ENCODE measurements around the gene SRSF8. TPM values are rescaled to one million over a fixed set of nuclear protein-coding genes. Genes with fewer than 3 reads are reported as not detected.

SRSF8 gene
- polyA plus RNA-seq, 1 donor from 2014 or later: 74.4 TPM

DNA sequence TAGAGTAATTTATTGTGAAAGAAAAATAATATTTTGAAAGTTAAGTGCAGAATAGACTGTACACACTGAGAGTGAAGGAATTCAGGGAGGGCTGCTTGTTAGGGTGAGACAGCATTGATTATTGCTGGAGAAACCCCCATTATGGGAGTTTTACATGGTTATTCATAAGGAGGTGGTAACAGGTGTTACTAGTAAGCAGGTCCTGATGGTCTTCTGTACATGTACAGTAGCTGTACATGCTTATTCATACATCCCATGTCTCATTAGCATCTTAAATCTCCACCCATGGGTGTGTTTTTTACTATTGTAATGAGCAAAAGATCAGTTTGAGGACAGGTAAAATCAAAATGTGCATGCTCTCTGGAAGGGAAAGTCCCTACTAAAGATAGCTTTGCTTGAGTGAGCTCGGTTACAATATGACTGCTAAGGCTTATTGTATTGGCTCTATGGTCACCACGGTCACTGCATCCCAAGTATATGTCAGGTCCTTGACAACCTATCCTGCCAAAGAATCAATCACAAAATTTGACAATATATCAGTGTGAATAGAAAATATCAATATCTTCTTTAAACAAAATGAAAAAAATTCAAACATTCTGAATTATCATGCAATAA is 11.3 kb upstream of the SRSF8 start:
- Mint-ChIP-seq H3K4me3 (no peak overlapping the region), H3K27me3 (peaks cover 11% of the 10 kb centered on the region), H3K36me3 (no peaks in the 10 kb centered on the region), H3K27ac (no peak overlapping the region), H3K9me3 (no peaks in the 10 kb centered on the region), H3K4me1 (peaks cover 0 to 11% (median 7%) of the 10 kb centered on the region in 3 donors)

DNA sequence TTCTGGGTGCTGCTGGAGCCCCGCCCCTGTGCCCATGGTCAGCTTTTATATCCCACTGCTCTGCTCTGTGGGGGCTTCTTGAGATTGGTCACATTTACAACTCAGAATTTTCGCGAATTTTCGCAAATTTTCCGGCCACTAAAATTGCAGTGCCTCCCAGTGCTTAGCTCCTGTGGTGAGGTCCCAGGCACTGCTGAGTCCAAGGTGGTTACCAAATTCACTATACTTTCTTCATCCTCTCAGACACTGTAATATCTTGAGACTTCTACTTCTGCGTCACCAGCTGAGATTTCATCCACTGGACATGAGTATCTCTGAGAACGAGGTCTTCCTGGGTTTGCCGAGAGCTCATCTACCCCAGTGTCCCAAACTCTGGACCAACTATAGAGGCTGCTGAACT is 8.8 kb upstream of the SRSF8 start:
- Mint-ChIP-seq H3K27ac (no peak overlapping the region), H3K4me1 (peaks cover 0 to 11% (median 7%) of the 10 kb centered on the region in 3 donors), H3K36me3 (no peaks in the 10 kb centered on the region), H3K9me3 (no peaks in the 10 kb centered on the region), H3K27me3 (peaks cover 6% of the 10 kb centered on the region), H3K4me3 (no peak overlapping the region)

DNA sequence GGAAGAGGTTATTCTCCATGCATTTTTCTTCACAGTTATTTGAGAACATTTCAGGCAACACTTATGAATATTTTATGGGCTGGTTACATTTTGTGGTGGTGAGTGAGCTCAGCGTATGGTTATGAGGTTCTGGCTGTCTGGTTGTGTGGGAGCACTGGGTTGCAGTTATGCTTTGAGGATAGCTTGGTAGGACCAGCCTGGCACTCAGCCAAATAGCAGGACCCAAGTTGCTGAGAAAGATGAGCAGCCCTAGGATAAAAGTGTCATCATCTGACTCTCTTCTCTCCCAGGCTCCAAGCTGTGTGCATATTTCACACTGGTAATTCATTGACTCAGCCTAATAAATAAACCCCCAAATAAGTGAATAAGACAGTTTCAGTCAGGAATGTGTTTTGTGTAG is 8.1 kb upstream of the SRSF8 start:
- Mint-ChIP-seq H3K9me3 (no peaks in the 10 kb centered on the region), H3K4me1 (peaks cover 0 to 11% (median 7%) of the 10 kb centered on the region in 3 donors), H3K27me3 (peaks cover 4% of the 10 kb centered on the region), H3K4me3 (no peak overlapping the region), H3K36me3 (no peaks in the 10 kb centered on the region), H3K27ac (no peak overlapping the region)

DNA sequence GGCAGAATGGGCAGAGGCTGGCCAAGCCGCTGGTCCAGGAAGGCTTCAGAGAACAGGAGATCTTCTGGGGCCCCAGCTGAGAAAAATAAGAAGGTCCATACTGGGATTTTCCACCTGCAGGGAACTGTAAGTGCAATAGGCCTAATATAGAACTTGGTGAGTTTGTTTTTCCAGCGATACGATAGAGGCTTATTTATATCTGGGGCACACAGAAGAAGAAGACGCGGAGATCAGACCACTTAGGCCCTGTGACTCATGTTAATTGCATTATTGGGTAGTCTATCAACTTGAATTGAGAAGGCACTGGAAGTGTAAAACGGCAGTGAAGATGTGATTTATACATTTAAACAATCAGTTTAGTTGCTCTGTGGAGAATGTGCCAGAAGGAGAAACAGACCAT is 7.7 kb upstream of the SRSF8 start:
- H3K36me3 Mint-ChIP-seq: no peaks in the 10 kb centered on the region
- H3K4me1 Mint-ChIP-seq: peaks cover 0 to 11% (median 7%) of the 10 kb centered on the region in 3 donors
- peak overlapping the region in 1 of 3 donors; percentile 51 for H3K27ac Mint-ChIP-seq
- H3K9me3 Mint-ChIP-seq: no peaks in the 10 kb centered on the region
- peaks cover 4% of the 10 kb centered on the region for H3K27me3 Mint-ChIP-seq
- H3K4me3 Mint-ChIP-seq: no peak overlapping the region

DNA sequence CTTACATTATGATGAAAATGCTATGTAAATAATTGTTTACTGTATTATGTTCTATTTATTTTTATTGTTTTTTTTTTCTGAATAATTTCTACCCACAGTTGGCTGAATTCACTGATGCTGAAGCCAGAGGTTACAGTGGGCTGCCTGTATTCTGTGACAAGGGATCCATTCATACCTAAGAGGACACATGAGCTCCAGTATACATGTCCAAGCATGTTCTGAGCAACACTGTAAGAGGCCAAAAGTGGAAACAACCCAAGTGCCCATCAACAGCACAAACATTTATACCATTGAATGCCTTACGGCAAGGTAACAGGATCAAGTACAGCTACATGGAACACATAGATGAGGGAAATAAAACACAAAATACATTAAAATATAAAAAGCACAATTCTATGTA is 1.4 kb upstream of the SRSF8 start:
- peaks cover 10 to 15% (median 13%) of the 10 kb centered on the region in 3 donors for H3K4me1 Mint-ChIP-seq
- peaks cover 1% of the 10 kb centered on the region for H3K27me3 Mint-ChIP-seq
- no peaks in the 10 kb centered on the region for H3K9me3 Mint-ChIP-seq
- no peak overlapping the region for H3K4me3 Mint-ChIP-seq
- no peak overlapping the region for H3K27ac Mint-ChIP-seq
- H3K36me3 Mint-ChIP-seq: peaks cover 1% of the 10 kb centered on the region

DNA sequence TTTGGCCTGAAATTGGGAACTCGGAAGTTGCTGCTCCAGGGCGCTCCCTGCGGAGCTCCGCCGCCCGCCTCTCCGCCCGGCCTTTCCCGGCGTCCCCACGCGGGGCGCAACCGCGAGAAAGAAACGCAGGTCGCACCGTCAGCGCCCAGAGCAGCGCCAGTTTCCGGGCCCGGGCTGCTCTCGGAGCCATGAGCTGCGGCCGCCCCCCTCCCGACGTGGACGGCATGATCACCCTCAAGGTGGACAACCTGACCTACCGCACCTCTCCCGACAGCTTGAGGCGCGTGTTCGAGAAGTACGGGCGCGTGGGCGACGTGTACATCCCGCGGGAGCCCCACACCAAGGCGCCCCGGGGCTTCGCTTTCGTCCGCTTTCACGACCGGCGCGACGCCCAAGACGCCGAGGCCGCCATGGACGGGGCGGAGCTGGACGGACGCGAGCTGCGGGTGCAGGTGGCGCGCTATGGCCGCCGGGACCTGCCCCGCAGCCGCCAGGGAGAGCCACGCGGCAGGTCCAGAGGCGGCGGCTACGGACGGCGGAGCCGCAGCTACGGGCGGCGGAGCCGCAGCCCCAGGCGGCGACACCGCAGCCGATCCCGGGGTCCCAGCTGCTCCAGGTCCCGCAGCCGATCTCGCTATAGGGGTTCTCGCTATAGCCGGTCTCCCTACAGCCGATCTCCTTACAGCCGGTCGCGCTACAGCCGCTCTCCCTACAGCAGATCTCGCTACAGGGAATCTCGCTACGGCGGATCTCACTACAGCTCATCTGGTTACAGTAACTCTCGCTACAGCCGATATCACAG is 521 bp downstream of the SRSF8 start:
- Mint-ChIP-seq H3K4me3 (peak overlapping the region; percentile 100), H3K27me3 (peaks cover 1% of the 10 kb centered on the region), H3K27ac (peak overlapping the region; percentile 88 to 99 (median 94)), H3K9me3 (no peaks in the 10 kb centered on the region), H3K36me3 (peaks cover 1% of the 10 kb centered on the region), H3K4me1 (peaks cover 19 to 24% (median 21%) of the 10 kb centered on the region in 3 donors)

- Mint-ChIP-seq H3K27me3 (no peaks in the 10 kb centered on the region), H3K9me3 (no peaks in the 10 kb centered on the region), H3K4me3 (peak overlapping the region; percentile 100), H3K4me1 (peaks cover 19 to 24% (median 24%) of the 10 kb centered on the region in 3 donors), H3K36me3 (peaks cover 1% of the 10 kb centered on the region), H3K27ac (peak overlapping the region; percentile 88 to 99 (median 94))
Measured at GRCh38 chr11:95067841-95068219, 1.1 kb downstream of the SRSF8 start.

- Mint-ChIP-seq H3K27ac (peak overlapping the region; percentile 88 to 99 (median 94)), H3K4me1 (peaks cover 19 to 28% (median 26%) of the 10 kb centered on the region in 3 donors), H3K36me3 (peaks cover 1% of the 10 kb centered on the region), H3K27me3 (no peaks in the 10 kb centered on the region), H3K4me3 (peak overlapping the region; percentile 100), H3K9me3 (no peaks in the 10 kb centered on the region)
Measured at GRCh38 chr11:95068549-95068948, 1.8 kb downstream of the SRSF8 start.

GRCh38 chr11:95070471-95070870 is 3.8 kb downstream of the SRSF8 start:
- peaks cover 1% of the 10 kb centered on the region for H3K36me3 Mint-ChIP-seq
- peak overlapping the region in 2 of 4 donors; percentile 1 to 14 for H3K4me3 Mint-ChIP-seq
- no peak overlapping the region for H3K27ac Mint-ChIP-seq
- peaks cover 21 to 28% (median 26%) of the 10 kb centered on the region in 3 donors for H3K4me1 Mint-ChIP-seq
- H3K9me3 Mint-ChIP-seq: no peaks in the 10 kb centered on the region
- no peaks in the 10 kb centered on the region for H3K27me3 Mint-ChIP-seq

DNA sequence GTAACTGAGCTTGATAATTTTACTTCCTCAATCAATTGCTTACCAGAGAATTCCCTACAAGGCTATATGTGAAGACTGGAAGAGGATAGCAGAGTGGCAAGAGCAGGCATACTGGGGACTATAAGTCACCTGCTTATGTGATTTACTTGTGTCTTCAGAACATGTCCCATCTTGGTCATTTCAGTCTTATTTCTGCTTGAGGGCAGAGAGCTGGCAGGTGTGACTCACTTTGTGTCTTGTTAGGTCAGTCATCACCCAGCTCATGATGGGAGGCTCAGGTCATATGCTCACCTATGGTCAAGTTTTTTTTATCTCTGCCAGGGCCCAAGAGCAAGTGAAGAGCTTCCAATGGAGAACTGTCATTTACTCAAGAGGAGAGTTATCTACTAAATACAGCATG is 6.2 kb downstream of the SRSF8 start:
- peaks cover 21 to 29% (median 23%) of the 10 kb centered on the region in 3 donors for H3K4me1 Mint-ChIP-seq
- H3K9me3 Mint-ChIP-seq: no peaks in the 10 kb centered on the region
- H3K27me3 Mint-ChIP-seq: no peaks in the 10 kb centered on the region
- no peak overlapping the region for H3K4me3 Mint-ChIP-seq
- H3K36me3 Mint-ChIP-seq: peaks cover 1% of the 10 kb centered on the region
- no peak overlapping the region for H3K27ac Mint-ChIP-seq

- Mint-ChIP-seq H3K27ac (no peak overlapping the region), H3K36me3 (no peaks in the 10 kb centered on the region), H3K9me3 (no peaks in the 10 kb centered on the region), H3K4me3 (peak overlapping the region in 1 of 4 donors; percentile 27), H3K4me1 (peaks cover 15 to 18% (median 16%) of the 10 kb centered on the region in 3 donors), H3K27me3 (peaks cover 2% of the 10 kb centered on the region)
Measured at GRCh38 chr11:95074792-95075563, 8.3 kb downstream of the SRSF8 start.

GRCh38 chr11:95076416-95076815 is 9.7 kb downstream of the SRSF8 start:
- no peak overlapping the region for H3K27ac Mint-ChIP-seq
- peaks cover 7 to 12% (median 9%) of the 10 kb centered on the region in 3 donors for H3K4me1 Mint-ChIP-seq
- H3K27me3 Mint-ChIP-seq: peaks cover 2% of the 10 kb centered on the region
- H3K4me3 Mint-ChIP-seq: no peak overlapping the region
- H3K9me3 Mint-ChIP-seq: no peaks in the 10 kb centered on the region
- no peaks in the 10 kb centered on the region for H3K36me3 Mint-ChIP-seq

DNA sequence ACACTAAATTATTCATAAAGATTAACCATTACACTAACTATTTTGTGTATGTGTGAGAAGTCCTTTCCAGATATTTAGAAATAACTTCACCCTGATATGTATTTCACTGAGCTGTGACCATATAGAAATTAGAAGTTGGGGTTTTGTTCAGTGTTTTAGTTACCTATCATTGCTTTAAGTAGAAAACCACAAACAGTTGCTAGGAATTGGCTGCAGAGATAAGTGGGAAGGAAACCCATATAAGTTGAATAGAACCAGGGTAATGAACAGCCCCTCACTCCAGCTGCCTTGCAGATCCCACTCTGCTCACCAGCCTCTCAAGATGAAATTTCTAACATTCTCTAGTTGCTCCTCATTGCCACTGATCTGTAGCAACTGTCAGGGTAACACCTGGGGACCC is 10.3 kb downstream of the SRSF8 start:
- Mint-ChIP-seq H3K9me3 (no peaks in the 10 kb centered on the region), H3K27me3 (peaks cover 2% of the 10 kb centered on the region), H3K27ac (no peak overlapping the region), H3K4me1 (peaks cover 4 to 12% (median 4%) of the 10 kb centered on the region in 3 donors), H3K36me3 (no peaks in the 10 kb centered on the region), H3K4me3 (no peak overlapping the region)

GRCh38 chr11:95078526-95078925 is 11.8 kb downstream of the SRSF8 start:
- Mint-ChIP-seq H3K27ac (no peak overlapping the region), H3K4me1 (peaks cover 2 to 6% (median 4%) of the 10 kb centered on the region in 3 donors), H3K36me3 (no peaks in the 10 kb centered on the region), H3K9me3 (no peaks in the 10 kb centered on the region), H3K27me3 (peaks cover 2% of the 10 kb centered on the region), H3K4me3 (no peak overlapping the region)

- Mint-ChIP-seq H3K27ac (no peak overlapping the region), H3K4me1 (peaks cover 2 to 6% (median 3%) of the 10 kb centered on the region in 3 donors), H3K9me3 (no peaks in the 10 kb centered on the region), H3K27me3 (peaks cover 2% of the 10 kb centered on the region), H3K4me3 (no peak overlapping the region), H3K36me3 (no peaks in the 10 kb centered on the region)
Measured at GRCh38 chr11:95081010-95081409, 14.3 kb downstream of the SRSF8 start.

Data from IgD-negative memory B cell (primary cell).